Diencephalon (tissue), 1 donor: Measurements from ENCODE around the gene HMCN2. TPM values are rescaled to one million over a fixed set of nuclear protein-coding genes. Genes with fewer than 3 reads are reported as not detected.

Experiments
- small RNA-seq: library from RNA; depleted of rRNA; stranded (forward); fragments of <200 nt; gene quantifications from one replicate; pipeline ENCODE3, GENCODE V24; 2014
- total RNA-seq: library from RNA; depleted of rRNA; stranded (reverse); fragments of >200 nt; gene quantifications from one replicate; pipeline ENCODE4 v1.2.3, GENCODE V29; 2014

The HMCN2 gene
- 0.46 TPM for total RNA-seq

DNA sequence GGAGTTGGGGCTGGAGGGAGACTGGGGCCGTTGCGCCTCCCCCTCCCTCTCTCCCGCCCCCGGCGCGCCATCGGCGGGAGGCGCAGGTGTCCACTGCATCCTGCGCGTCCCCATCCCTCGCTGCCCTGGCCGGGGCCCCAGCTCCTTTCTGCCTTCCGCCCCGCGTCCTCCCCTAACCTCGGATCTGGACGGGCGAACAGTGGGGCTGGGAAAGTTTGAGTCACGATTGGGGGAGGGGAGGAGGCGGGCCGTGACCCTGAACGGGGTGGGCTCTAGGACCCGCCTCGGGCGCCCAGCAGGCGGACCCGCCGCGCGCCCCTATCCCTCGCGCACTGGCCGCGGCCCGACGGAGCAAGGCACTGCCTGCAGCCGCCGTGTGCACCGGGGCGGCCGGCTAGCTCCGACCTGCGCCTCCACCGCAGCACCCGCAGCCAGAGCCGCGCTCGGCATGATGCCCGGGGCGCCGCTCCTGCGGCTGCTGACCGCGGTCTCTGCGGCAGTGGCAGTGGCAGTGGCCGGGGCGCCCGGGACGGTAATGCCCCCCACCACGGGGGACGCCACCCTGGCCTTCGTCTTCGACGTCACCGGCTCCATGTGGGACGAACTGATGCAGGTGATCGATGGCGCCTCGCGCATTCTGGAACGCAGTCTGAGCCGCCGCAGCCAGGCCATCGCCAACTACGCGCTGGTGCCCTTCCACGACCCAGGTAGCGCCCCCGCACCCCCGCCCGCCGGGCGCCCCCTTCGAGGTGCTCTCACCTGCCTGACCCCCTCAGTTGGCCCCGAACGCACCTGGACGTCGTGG is at the start of gene HMCN2:
HMCN2 (plus strand) TSS at position 330 of the 805 bp plus-strand sequence; CDS start at position 449, 119 bp downstream.

DNA sequence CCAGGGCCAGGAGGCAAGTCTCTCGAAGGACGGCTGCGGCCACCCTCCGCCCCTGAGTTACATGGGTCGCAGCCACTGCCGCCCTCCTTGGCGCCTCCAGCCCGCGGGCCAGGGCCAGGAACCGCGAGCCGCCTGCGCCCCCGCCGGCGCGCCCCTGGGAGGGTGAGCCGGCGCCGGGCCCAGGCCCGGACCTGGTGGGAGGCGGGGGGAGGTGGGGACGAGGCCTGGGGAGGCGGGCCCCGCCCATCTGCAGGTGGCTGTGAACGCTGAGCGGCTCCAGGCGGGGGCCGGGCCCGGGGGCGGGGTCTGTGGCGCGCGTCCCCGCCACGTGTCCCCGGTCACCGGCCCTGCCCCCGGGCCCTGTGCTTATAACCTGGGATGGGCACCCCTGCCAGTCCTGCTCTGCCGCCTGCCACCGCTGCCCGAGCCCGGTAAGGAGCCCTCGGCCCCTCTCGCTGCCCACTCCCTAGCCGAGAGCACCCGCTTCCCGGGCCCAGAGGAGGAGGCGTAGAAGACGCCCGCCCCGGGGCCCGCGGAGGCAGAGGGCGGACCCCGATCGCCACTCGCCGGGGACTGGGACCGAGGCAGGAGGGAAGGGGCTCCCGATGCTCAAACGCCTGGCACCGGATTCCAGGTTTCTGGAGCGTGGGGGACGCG is 179.1 kb downstream of the HMCN2 start, which contains the start of gene ASS1:
ASS1 (plus strand) TSS at position 397 of the 657 bp plus-strand sequence. CDS start 7,268 bp downstream, outside the sequence.

Small RNA genes within 50 kb of the gene (small RNA-seq; reads per million reads assigned to genes)
- gene RN7SL665P: not detected

Other genes starting within 250 kb of the HMCN2 start
- 47.3 TPM for gene FNBP1, start 222.6 kb upstream of the HMCN2 start, total RNA-seq
- gene GPR107, start 211.9 kb upstream of the HMCN2 start, total RNA-seq: 40.8 TPM
- gene NCS1, start 93.4 kb upstream of the HMCN2 start, total RNA-seq: 259 TPM
- gene ASS1, start 179.2 kb downstream of the HMCN2 start, total RNA-seq: 49.4 TPM